GM18507 (cell line): ENCODE data around the gene EXOC3L2.

ENCODE experiments used
- DNase-seq: peaks from one replicate; pipeline ENCODE4 v3.0.0; 2011; ENCODE audit warnings: low read depth; ENCODE audit not compliant: insufficient read length; ENCODE audit errors: extremely low spot score
- FAIRE-seq: peaks from 2 replicates; lab custom pipeline; 2011; peaks lifted over from hg19 to GRCh38; lab: Jason Lieb, UNC

Gene EXOC3L2

DNA sequence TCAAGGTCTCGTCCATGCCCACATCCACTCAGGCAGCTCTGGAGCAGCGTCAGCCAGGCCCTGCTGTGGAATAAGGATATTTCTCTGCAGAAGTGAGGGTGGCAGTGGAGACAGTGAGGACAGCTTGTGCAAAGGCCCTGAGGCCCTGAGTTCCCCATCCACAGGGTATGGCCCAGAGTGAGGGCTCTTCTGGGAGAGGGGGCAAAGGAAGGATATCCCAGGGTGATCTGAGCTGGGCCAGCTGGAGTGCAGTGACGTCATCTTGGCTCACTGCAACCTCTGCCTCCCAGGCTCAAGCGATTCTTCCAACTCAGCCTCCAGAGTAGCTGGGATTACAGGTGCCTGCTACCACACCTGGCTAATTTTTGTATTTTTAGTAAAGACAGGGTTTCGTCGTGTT lies 17.4 kb upstream of the EXOC3L2 start:
- FAIRE-seq (no peak), DNase-seq (no peak)

DNA sequence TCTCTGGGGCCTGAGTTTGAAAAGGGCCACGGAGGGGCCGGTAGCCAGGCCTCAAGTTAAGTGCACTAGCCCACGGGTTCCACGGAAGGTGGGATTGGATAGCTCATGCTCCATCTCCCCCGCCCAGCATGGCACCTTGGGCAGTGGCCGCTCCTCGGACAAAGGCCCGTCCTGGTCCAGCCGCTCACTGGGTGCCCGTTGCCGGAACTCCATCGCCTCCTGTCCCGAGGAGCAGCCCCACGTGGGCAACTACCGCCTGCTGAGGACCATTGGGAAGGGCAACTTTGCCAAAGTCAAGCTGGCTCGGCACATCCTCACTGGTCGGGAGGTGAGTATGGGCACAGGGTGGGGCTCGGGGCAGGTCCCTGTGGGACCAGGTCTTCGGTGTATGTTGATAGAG lies 13.7 kb upstream of the EXOC3L2 start:
- DNase-seq (no peak), FAIRE-seq (no peak)

DNA sequence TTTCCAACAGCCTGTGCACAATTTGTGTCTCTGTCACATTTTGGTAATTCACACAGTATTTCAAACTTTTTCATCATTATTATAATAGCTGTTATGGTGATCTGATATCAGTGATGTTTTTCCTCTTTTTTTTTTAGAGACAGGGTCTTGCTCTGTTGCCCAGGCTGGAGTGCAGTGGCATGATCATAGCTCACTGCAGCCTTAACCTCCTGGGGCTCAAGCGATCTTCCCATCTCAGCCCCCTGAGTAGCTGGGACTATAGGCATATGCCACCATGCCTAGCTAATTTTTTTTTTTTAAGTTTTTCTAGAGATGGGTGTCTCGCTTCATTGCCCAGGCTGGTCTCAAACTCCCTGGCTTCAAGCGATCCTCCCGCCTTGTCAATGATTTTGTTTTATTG lies 11.6 kb upstream of the EXOC3L2 start:
- DNase-seq (no peak), FAIRE-seq (no peak)

DNA sequence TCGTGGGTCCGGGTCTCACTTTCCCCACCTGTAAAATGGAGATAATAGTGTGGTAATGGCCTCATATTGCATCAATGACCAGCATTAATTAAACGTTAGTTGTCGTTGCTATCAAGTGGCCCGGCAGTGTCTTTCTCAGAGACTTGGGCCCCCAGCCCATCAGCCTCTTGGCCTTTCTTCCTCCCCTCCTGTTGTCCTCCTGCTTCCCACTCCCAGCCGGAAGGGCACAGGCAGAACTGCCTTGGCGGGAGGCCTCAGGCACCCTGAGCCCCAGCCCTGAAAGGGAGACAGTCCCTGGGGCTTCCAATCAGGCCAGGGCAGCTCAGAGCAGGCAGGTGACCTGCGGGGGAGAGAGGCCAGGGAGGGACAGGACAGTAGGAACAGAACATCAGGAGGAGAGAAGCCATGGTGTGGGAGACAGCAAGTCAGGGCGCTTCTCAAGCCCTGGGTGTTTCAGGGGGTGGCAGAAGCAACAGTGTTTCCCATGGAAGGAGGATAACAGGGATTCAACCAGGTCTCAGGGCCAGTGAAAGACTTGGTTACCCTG lies 10.5 kb upstream of the EXOC3L2 start:
- FAIRE-seq (no peak), DNase-seq (no peak)

DNA sequence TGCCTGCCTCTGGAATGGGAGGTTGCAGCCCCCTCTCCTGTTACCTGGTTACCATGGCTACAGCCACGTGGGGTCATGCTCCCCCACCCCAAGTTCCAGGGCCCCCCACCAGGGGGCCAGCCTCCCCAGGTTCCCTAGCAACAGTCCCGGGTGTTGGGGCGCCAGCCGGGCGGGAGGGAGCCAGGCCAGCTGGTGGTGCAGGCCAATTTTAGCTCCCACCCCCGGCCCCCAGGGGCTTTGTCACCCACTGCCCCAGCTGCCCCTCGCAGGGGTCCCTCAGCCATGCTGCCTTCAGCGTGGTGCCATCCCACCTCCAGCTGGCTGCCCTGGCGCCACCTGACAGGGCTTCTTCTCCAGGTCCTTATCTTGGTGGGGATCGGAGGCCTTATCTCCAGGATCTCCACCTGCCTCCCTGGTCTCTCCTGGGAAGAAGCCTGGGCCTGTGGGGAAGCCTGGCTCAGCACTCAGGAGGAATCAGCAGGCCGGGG lies 8.9 kb upstream of the EXOC3L2 start:
- no peak for FAIRE-seq

DNA sequence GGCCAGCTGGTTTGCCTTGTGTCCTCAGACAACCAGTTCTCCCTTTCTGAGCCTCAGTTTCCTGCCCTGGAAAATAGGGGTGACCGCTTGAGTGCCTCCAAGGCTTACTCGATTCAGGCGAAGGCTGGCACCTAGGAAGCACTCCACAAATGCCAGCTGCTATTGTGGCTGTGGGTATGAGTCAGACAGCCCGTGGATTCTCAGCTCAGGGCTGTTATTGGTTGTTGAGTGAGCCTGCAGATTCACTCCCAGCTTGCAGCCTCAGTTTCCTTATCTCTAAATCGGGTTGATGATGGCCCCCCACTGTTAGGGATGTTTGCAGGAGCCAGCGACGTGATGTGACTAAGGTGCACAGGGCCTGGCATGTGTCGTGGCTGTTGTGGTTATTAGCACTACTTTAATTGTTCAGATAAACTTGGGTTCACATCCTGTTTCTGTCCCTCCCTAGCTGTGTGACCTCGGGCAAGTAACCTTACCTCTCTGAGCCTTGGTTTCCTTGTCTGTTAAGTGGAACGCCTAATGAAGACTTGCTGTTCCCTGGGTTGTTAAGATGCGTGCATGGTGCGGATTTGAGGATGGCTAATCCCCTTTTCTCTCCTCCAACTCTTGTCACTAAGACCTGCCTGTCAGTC lies 8.3 kb upstream of the EXOC3L2 start:
- FAIRE-seq = no peak

More for the DNA sequence above, 8.9 kb upstream of the EXOC3L2 start:
- no peak for DNase-seq

DNA sequence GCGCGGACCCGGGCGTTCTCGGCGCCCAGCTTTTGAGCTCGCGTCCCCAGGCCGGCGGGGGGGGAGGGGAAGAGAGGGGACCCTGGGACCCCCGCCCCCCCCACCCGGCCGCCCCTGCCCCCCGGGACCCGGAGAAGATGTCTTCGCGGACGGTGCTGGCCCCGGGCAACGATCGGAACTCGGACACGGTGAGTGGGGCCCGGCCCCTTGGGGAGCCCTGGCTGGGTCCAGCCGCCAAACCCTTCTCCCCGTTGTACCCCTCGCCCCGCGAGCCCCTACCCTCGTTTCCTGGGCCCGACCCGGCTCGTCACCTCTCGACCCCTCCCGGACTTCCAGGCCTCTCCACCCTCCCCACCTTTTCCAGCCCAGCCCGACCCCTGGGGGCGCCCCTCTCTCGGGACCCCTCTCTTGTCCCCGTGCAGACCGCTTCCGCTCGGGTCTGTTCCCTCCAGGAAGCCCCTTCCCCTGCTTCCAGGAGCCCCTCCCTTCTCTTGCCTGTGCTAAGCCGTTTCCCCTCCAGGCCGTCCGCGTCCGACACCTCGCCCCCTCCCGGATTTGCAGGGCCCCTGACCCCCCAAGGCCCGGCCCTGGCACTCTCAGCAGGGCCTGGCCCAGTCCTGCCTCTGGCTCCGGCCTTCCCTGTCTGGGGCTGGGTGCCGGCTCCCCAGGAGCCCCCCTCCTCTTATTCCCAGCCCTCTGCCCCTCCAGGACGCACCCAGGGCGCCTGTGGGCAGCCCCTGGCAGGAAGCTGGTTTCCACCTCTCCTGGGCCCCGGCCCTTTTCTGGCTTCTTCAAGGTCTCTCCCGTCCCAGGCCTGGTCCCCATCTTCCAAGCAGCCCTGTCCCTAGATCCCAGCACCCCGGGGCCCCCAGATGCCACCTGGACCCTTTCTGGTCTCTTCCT lies 6.5 kb upstream of the EXOC3L2 start:
- FAIRE-seq (no peak), DNase-seq (no peak)

More for the DNA sequence above, 8.3 kb upstream of the EXOC3L2 start:
- no peak for DNase-seq

DNA sequence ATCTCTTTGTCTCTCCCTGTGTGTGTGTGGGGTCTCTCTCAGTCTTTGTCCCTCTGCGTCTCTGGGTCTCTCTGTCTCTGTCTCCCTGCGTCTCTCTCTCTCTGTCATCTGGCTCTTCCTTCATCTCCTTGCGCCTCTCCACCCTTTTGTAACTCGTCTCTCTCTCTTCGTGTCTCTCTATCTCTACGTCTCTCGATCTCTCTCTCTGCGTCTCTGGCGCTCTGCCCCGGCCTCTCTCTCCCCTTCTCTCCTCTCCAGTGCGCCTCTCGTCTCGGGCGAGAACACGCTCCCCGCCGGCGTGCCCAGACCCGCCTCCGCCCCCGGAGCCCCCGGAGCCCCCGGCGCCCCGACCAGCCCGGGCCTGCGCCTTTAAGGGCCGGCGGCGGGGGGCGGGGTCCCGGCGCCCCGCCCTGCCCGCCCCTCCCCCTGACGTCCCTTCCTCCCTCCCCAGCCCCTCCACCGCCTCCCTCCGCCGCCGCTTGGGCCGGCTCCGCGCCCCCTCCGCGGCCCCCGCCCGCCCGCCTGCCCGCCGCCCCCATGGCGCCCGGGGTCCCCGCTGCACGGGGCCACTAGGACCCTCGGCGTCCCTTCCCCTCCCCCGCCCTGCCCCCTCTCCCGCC lies 5.7 kb upstream of the EXOC3L2 start, which contains the start of gene MARK4:
MARK4 (plus strand) TSS at position 440 of the 620 bp plus-strand sequence. CDS start 318 bp downstream, outside the sequence.
- FAIRE-seq = peak; percentile 49
- peak; percentile 91 for DNase-seq

DNA sequence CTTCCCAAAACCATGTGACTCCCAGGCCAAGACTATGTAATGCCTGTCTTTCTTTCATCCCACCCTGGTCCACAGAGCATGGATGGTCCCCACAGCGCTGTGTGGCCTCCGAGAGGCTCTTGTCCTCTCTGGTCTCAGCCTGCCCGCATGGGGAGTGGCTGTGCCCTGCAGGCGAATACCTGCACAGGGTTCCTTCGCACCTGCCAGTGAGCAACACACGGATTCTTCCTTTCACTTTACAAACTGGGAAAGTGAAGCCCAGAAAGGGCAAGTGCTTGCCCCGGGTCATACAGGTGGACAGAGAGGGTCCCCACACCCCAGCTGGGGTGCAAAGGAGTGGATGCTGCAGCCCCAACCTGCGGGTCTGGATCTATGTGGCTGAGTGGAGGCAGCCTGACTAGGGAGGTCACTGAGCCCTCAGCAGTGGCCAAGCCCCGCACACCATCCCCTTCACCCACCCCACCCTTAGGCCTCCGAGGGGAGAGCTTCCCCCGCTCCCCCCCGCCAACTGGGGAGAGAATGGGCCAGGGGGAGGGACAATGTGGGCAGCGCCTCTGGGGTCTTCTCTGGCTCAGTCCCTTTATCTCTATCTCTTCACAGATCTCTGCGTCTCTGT lies 5.1 kb upstream of the EXOC3L2 start:
- no peak for FAIRE-seq
- no peak for DNase-seq

DNA sequence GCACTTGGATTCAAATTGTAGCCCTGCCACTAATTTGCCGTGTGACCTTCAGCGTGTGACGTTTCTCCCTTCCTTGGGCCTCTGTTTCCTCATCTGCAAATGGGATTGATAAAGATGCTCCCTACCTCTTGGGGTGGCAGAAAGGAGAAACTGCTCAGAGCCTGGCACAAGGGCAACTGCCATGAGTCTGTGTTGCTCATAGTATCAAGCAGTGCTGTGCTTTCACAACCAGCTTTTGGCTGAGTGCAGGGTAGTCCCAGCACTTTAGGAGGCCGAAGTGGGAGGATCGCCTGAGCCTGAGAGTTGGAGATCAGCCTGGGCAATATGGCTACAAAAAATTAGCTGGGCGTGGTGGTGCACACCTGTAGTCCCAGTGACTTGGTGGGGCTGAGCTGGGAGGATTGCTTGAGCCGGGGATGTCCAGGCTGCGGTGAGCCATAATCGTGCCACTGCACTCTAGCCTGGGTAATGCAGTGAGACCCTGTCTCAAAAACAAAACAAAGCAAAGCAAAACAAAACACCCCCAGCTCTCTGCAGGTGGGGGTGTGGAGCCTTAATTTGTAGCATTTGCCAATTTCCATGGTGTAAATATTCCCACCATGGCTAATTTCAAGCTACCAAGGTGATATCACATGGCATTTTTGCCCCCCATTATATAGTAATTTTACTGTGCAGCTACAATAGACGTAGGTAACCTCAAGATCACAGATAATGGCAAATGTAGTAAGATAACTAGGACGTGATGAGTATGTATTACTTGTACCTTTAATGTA lies 4.2 kb upstream of the EXOC3L2 start:
- no peak for FAIRE-seq
- no peak for DNase-seq

DNA sequence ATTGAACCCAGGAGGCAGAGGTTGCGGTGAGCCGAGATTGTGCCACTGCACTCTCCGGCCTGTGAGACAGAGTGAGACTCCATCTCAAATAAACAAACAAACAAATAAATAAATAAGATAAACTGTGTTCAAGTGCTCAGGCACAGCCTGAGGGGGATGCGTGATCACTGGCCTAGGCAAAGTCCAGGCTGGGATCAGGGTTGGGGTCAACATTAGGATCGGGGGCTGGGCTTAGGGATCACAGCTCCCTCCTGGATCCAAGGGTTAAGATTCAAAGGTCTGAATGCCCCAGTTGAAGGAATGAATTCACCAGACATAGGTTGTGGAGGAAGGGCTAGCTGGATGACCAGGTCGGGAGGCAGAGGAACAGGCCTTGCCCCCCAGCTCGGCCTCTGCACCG lies 1.9 kb upstream of the EXOC3L2 start:
- FAIRE-seq (no peak), DNase-seq (no peak)

DNA sequence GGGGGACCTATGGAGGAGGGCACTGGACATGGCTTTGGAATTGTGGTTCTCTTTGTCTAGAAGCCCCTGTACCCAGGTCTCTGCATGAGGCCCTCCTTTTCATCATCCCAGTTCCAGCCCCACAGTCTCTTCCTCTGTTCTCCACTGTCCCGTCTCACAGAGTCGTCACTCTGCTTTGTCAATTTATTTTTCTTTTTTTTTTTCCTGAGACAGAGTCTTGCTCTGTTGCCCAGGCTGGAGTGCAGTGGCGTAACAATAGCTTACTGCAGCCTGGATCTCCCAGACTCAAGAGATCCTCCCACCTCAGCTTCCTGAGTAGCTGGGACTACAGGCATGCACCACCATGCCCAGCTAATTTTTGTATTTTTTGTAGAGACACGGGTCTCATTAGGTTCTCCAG lies 619 bp upstream of the EXOC3L2 start:
- no peak for DNase-seq
- FAIRE-seq = no peak

DNA sequence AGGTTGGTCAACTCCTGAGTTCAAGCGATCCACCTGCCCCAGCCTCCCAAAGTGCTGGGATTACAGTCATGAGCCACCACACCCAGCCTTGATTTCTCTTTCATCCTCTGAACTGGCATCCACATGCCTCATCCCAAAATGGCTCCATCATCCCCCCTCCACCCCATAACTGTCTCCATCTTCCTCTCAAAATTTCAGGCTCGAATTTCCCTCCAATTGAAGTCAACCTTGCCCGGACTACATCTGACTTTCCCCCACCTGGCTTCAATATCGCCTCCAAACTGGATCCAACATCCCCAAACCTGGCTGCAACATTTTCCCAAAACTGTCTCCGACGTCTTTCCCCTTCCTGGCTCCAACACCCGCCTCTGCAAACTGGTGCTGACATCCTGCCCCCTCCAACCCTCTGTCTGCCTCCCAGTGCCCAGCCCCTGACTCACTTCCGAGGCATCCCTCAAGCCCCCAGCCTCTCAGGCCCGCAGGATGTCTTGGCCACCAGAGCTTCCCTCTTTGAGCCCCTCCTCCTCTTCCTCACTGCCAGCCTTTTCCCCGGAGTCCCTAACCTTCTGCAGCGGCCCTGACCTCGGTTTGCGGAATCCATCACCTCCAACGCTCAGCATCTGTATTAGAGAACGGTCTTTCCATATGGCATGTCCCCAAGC lies 943 bp downstream of the EXOC3L2 start:
- FAIRE-seq (no peak), DNase-seq (no peak)

DNA sequence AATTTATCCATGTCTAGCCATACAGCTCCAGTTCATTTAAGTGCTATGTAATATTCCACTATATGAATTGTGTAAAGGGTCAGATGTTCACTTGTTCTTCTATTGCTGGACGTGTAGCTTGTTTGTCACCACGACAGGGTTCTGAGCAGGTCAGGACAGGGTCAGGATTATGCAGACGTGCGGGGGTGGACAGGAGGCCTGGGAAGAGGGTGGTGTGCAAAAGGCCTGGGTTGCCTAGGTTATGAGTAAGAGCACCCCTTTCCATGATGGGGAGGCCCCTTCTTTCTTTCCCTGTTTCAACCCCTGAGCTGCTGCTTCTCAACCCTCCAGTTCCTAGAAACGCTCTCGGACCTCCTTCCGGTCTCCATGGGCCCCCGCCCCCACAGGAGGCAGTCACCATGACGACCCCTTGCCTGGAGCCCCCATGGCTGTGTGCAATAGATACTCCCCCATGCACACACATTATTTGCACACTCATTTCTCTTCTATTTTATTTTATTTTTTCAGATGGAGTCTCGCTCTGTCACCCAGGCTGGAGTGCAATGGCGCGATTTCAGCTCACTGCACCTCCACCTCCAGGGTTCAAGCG lies 2.0 kb downstream of the EXOC3L2 start:
- DNase-seq = no peak
- no peak for FAIRE-seq

DNA sequence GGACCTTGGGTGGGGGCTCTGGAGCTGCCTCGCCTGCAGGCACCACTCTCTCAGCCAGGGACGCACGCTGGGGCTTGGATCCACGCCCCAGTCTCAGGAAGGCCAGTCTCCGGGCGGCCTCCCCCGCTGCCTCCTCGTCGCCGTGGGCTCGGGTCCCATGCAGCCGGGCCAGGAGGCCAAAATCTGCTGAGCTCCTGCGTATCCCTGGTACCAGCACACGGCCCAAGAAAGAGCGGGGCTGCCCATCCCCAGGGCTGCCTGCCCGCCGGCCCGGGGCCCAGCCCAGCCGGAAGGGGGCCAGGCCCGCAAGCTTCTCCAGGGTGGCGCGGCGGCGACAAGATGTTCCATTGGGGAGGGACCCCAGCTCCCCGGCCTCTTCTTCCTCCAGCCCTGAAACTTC lies 6.7 kb downstream of the EXOC3L2 start:
- FAIRE-seq = no peak
- DNase-seq = no peak

DNA sequence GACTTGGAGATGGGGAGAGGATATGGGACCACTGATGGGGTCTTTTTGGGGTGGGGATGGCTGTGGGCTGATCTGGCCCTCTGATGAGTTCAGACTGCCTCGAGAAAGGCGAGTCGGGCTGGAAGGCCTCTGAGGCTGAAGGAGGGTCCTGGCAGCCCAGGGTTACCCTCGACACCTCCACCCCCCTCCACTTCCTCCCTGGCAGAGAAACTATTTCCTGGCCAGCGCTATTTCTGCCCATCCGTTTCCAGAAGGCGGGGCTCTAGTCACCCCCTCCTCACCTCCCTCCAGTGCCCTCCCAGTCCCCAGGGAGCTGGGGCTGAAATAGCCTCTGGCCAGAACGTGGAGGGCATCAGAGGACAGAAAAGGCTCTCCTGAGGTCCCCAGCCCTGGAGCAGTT lies 9.7 kb downstream of the EXOC3L2 start:
- FAIRE-seq (no peak), DNase-seq (no peak)

DNA sequence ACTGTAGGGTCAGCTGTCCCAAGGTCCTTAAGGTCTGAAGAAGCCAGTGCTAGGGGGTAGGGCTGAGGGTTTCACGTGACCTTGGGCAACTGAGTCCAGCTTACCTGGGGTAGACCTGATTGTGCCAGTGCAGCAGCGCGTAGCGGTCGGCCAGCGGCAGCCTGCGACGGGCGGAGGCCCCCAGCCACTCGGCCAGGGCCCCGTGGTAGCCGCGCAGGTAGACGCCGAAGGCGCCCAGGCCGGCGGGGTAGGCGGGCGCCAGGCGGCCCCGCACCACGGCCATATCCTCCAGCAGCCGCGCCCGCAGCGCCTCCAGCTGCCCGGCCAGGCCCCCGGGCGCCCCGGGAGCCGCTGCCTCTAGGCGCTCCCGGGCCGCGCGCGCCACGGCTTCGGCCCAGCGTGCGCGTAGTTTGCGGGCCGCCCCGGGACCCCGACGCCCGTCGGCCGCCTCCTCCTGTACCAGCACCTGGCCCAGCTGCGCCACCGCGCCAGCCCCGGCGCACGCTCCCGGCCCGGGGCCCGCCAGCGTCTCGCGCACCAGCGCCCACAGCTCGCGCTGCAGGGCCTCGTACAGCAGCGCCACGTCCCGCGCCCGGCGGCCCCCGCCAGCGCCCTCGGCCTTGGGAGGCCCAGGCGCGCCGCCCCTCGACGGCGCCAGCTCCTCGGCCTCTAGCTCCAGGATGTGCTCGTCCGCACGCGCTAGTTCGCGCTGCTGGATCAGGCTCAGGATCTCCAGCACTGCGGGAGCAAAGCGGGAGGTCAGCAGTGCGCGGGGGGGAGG lies 10.9 kb downstream of the EXOC3L2 start:
- no peak for DNase-seq
- FAIRE-seq = no peak
